ENCODE data around the gene ASPRV1. TPM values are rescaled to one million over a fixed set of nuclear protein-coding genes. Genes with fewer than 3 reads are reported as not detected.

ASPRV1 gene
- total RNA-seq, 1 donor from 2014 or later: 1.7 TPM

DNA sequence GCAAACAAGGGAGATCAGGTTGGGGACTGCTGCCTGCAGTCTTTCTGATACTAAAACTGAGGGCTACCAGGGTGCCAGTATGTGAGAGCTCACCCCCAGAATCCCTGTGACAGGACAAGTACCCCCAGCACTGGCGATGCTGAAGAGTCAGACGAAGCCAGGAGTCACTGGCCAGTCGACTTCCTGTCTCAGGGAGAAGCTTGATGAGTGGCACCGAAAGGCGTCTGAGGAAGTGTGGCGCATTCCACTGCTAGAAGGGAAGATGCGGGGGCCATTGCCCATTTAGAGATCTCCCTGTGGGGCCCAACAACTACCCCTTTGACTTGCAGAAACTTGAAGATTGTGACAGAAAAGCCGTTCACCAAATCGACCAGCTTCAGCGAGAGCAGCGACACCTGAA is 24.5 kb downstream of the ASPRV1 start:
- no peak for DNase-seq (ENCODE audit: low read depth, low spot score)
- Mint-ChIP-seq H3K27ac (ENCODE audit: unreplicated experiment) (peak overlapping the region; percentile 57), H3K4me3 (no peak overlapping the region), H3K36me3 (ENCODE audit: low read depth) (peaks cover 10% of the 10 kb centered on the region), H3K27me3 (ENCODE audit: low read depth) (no peaks in the 10 kb centered on the region), H3K4me1 (peaks cover 19% of the 10 kb centered on the region), H3K9me3 (no peaks in the 10 kb centered on the region)
- TF ChIP-seq, protein P1, sequence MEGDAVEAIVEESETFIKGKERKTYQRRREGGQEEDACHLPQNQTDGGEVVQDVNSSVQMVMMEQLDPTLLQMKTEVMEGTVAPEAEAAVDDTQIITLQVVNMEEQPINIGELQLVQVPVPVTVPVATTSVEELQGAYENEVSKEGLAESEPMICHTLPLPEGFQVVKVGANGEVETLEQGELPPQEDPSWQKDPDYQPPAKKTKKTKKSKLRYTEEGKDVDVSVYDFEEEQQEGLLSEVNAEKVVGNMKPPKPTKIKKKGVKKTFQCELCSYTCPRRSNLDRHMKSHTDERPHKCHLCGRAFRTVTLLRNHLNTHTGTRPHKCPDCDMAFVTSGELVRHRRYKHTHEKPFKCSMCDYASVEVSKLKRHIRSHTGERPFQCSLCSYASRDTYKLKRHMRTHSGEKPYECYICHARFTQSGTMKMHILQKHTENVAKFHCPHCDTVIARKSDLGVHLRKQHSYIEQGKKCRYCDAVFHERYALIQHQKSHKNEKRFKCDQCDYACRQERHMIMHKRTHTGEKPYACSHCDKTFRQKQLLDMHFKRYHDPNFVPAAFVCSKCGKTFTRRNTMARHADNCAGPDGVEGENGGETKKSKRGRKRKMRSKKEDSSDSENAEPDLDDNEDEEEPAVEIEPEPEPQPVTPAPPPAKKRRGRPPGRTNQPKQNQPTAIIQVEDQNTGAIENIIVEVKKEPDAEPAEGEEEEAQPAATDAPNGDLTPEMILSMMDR (conservative IDR thresholded peaks at IDR 0.05): no peak

DNA sequence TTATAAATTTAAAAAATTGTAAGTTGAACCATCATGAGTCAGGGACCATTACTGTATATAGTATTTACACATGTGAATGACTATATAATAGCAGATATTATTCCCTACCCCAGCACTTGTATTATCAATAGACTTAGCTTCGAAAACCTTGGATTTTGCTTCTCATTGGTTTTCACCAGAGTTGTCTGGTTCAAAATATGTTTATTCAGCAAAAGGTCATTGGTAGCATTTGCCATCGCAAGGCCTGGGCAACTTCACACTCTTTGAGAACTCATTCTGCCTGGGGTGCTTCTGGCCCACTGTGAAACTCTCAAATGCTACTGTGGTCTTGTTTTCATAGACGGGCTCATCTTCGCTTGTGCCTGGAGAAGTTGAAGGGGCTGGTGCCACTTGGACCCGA is 26.4 kb downstream of the ASPRV1 start:
- no peaks in the 10 kb centered on the region for H3K27me3 Mint-ChIP-seq (ENCODE audit: low read depth)
- H3K9me3 Mint-ChIP-seq: no peaks in the 10 kb centered on the region
- no peak for DNase-seq (ENCODE audit: low read depth, low spot score)
- TF ChIP-seq, protein P1 (conservative IDR thresholded peaks at IDR 0.05): no peak
- no peak overlapping the region for H3K27ac Mint-ChIP-seq (ENCODE audit: unreplicated experiment)
- H3K4me3 Mint-ChIP-seq: no peak overlapping the region
- H3K4me1 Mint-ChIP-seq: peaks cover 6% of the 10 kb centered on the region
- peaks cover 10% of the 10 kb centered on the region for H3K36me3 Mint-ChIP-seq (ENCODE audit: low read depth)

DNA sequence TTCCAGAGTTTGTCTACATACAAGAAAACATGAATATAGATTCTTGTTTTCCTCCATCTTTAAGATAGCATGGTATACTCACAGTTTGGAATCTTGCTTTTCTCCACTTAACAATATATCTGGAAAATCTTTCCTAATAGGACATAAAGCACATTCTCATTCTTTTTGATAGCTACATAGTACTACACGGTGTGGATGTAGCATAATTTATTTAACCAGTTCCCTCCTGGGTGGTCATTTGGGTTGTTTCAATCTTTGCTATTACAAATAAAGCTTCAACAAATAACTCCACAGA is 26.9 kb downstream of the ASPRV1 start:
- Mint-ChIP-seq H3K4me1 (peaks cover 1% of the 10 kb centered on the region), H3K27me3 (ENCODE audit: low read depth) (no peaks in the 10 kb centered on the region), H3K27ac (ENCODE audit: unreplicated experiment) (no peak overlapping the region)

DNA sequence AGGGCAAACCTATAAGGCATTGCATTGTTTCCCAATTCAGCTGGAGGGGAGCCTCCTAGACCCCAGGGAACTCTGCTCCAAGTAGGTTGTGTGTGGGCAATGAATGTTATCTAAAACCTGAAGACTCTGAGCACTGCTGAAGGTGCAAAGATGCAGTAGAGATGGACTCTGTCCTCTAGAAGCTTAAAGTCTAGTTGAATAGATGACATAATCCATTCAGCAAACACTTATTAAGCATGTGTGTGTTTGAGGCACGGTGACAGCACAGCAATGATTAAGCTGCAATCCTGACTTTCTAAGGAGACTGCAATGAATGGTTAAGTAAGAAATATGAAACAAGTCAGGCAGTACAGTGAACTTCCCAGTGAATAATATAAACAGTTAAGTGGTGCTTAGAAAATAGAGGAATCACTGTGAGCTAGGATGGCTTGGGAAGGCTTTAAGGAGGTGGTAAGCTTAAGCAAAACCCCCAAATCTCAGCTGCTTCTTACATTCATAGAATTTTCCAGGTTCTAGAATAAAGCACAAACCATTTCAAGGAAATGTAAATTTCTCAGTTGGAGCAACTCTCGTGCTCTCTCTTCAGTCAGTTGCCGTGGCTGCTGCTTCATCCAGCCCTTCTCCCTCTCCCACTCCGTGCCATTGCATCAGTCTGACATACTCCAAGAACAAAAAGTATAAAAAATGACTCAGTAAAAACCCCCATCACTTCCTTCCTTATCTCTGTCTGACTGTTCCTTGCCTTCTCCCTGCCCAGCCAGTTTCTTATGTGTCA is 27.4 kb downstream of the ASPRV1 start:
- Mint-ChIP-seq H3K4me1 (no peaks in the 10 kb centered on the region), H3K27me3 (ENCODE audit: low read depth) (no peaks in the 10 kb centered on the region), H3K9me3 (no peaks in the 10 kb centered on the region), H3K27ac (ENCODE audit: unreplicated experiment) (no peak overlapping the region), H3K4me3 (no peak overlapping the region), H3K36me3 (ENCODE audit: low read depth) (peaks cover 10% of the 10 kb centered on the region)
- DNase-seq (ENCODE audit: low read depth, low spot score): no peak
- TF ChIP-seq, protein P1 (conservative IDR thresholded peaks at IDR 0.05): no peak

More for the DNA sequence above, 26.9 kb downstream of the ASPRV1 start:
- TF ChIP-seq, protein P1 (conservative IDR thresholded peaks at IDR 0.05): no peak
- no peaks in the 10 kb centered on the region for H3K9me3 Mint-ChIP-seq
- peaks cover 10% of the 10 kb centered on the region for H3K36me3 Mint-ChIP-seq (ENCODE audit: low read depth)
- H3K4me3 Mint-ChIP-seq: no peak overlapping the region
- no peak for DNase-seq (ENCODE audit: low read depth, low spot score)

DNA sequence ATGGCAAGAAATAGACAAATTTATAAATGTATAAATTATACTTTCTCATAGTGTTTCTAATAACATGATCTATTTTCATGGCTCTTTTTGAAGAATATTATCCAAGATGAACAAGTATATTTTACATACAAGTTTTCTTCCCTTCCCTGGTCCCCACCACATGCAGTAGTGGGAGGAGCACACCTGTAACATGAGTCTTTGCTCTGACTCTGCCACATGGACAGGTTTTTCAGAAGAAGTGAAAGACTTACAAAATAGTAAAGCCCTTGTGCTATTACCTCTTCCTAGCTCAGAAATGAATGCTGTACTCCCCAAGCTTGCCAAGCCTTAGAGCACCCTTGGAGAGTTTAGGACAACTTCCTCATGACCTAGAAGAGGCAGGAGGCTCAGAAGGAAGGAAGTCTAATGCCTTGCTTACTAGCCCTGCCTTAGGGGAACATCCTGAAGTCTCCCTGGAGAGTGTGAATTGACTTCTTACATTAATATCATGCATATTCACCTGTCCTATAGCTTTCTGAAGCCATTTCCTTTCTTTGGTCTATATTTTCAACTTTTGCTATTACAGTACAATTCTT is 28.1 kb downstream of the ASPRV1 start:
- H3K27me3 Mint-ChIP-seq (ENCODE audit: low read depth): no peaks in the 10 kb centered on the region
- no peaks in the 10 kb centered on the region for H3K9me3 Mint-ChIP-seq
- peaks cover 8% of the 10 kb centered on the region for H3K36me3 Mint-ChIP-seq (ENCODE audit: low read depth)
- TF ChIP-seq, protein P1 (conservative IDR thresholded peaks at IDR 0.05): no peak
- H3K4me1 Mint-ChIP-seq: no peaks in the 10 kb centered on the region
- DNase-seq (ENCODE audit: low read depth, low spot score): no peak
- H3K4me3 Mint-ChIP-seq: no peak overlapping the region
- no peak overlapping the region for H3K27ac Mint-ChIP-seq (ENCODE audit: unreplicated experiment)

All from neural crest cell (in vitro differentiated cells).